HG02759 (cell line): ENCODE data around the gene REC8.

Source experiments
- ATAC-seq: cut with Tn5 transposase; IDR thresholded peaks from one replicate; pipeline ENCODE4 v1.9.1; 2021; ENCODE audit warnings: mild to moderate bottlenecking, moderate library complexity; ENCODE audit not compliant: unreplicated experiment

Gene REC8

GRCh38 chr14:24226473-24226872 is 54.6 kb downstream of the REC8 start:
- no peak for ATAC-seq

- ATAC-seq: no peak
Measured at GRCh38 chr14:24228902-24229301, 57.0 kb downstream of the REC8 start.
